Measurements from ENCODE around the gene ALX1.

Gene ALX1

DNA sequence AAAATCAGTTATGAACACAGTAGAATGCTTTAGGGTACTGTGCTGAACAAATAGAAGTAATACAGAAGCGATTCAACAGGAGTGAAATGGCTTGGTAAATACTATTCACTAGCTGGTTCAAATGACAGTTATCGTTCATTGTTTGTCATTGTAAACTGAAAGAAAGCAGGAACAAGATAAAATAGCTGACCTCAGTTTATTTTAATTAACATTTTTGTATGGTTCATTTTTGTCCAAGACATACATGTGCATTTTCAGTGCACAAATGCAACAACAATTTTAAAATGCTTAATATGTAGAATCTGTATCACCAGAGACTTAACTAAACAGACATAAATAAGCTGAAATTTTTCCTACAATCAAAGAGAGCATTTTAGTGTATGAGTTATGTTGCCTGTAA is 49.9 kb downstream of the ALX1 start:
- H3K27ac ChIP-seq = no peak overlapping the region
- TF ChIP-seq, protein P1, sequence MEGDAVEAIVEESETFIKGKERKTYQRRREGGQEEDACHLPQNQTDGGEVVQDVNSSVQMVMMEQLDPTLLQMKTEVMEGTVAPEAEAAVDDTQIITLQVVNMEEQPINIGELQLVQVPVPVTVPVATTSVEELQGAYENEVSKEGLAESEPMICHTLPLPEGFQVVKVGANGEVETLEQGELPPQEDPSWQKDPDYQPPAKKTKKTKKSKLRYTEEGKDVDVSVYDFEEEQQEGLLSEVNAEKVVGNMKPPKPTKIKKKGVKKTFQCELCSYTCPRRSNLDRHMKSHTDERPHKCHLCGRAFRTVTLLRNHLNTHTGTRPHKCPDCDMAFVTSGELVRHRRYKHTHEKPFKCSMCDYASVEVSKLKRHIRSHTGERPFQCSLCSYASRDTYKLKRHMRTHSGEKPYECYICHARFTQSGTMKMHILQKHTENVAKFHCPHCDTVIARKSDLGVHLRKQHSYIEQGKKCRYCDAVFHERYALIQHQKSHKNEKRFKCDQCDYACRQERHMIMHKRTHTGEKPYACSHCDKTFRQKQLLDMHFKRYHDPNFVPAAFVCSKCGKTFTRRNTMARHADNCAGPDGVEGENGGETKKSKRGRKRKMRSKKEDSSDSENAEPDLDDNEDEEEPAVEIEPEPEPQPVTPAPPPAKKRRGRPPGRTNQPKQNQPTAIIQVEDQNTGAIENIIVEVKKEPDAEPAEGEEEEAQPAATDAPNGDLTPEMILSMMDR (conservative IDR thresholded peaks at IDR 0.05) = no peak
- TF ChIP-seq ZFX (IDR thresholded peaks at IDR 0.05) = no peak

DNA sequence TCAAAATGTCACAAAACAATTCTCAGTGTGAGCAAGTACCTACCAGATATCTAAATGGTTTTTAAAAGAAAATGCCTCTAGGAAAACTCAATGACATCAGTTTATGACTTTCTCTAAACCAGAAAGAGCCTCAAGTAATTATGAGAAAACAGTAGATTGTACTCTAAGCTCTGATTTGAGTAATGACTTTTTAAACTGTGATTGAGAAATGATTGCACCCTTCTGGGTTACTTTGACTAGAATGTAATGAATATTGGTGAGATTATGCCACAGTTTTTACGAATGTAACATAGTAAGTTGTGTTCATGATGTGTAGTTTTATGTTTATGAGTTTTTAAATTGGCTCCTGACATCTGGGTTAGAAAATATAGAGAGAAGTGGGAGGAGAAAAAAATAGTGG is 68.8 kb downstream of the ALX1 start:
- no peak overlapping the region for H3K27ac ChIP-seq
- no peak for TF ChIP-seq ZFX (IDR thresholded peaks at IDR 0.05)
- TF ChIP-seq, protein P1 (conservative IDR thresholded peaks at IDR 0.05) = no peak

- H3K27ac ChIP-seq = no peak overlapping the region
- TF ChIP-seq ZFX (IDR thresholded peaks at IDR 0.05) = no peak
- TF ChIP-seq, protein P1 (conservative IDR thresholded peaks at IDR 0.05) = no peak
These were observed 70.3 kb downstream of the ALX1 start for GRCh38 chr12:85350356-85350755.

Data from C4-2B (cell line).